CD1c-positive myeloid dendritic cell (primary cell): ENCODE results near the gene GDF2.

Experiments
- DNase-seq: peaks from one replicate; pipeline ENCODE4 v3.0.0-alpha.2; 2016; ENCODE audit errors: extremely low spot score

Gene GDF2

GRCh38 chr10:47311932-47312662 lies 10.2 kb upstream of the GDF2 start:
- peak; percentile 86 for DNase-seq

- DNase-seq, result no peak
These were observed 9.6 kb upstream of the GDF2 start for GRCh38 chr10:47312663-47312995.

- DNase-seq, result no peak
These were observed 7.8 kb upstream of the GDF2 start for GRCh38 chr10:47314416-47314970.

- DNase-seq, result no peak
These were observed 6.8 kb upstream of the GDF2 start for GRCh38 chr10:47315421-47315820.

GRCh38 chr10:47316131-47316530 lies 6.1 kb upstream of the GDF2 start:
- DNase-seq, result no peak

GRCh38 chr10:47317251-47317650 lies 5.0 kb upstream of the GDF2 start:
- DNase-seq, result no peak

GRCh38 chr10:47318706-47319105 lies 3.5 kb upstream of the GDF2 start:
- DNase-seq, result no peak

GRCh38 chr10:47319784-47320183 lies 2.5 kb upstream of the GDF2 start:
- no peak for DNase-seq

GRCh38 chr10:47320812-47321211 lies 1.4 kb upstream of the GDF2 start:
- DNase-seq, result no peak

GRCh38 chr10:47321521-47322195 lies 596 bp upstream of the GDF2 start:
- DNase-seq, result no peak

- DNase-seq, result no peak
These were observed 833 bp downstream of the GDF2 start for GRCh38 chr10:47323087-47323486.

GRCh38 chr10:47323636-47324296 lies 1.5 kb downstream of the GDF2 start:
- DNase-seq, result no peak

GRCh38 chr10:47325303-47326291 lies 3.3 kb downstream of the GDF2 start:
- DNase-seq, result no peak

GRCh38 chr10:47326306-47326926 lies 4.2 kb downstream of the GDF2 start:
- DNase-seq, result no peak

GRCh38 chr10:47326927-47327330 lies 4.7 kb downstream of the GDF2 start:
- no peak for DNase-seq

- DNase-seq, result no peak
These were observed 7.6 kb downstream of the GDF2 start for GRCh38 chr10:47329855-47330254.

- DNase-seq, result no peak
These were observed 8.1 kb downstream of the GDF2 start for GRCh38 chr10:47330366-47330765.

- DNase-seq, result no peak
These were observed 8.6 kb downstream of the GDF2 start for GRCh38 chr10:47330804-47331203.

GRCh38 chr10:47331491-47331890 lies 9.2 kb downstream of the GDF2 start:
- no peak for DNase-seq

GRCh38 chr10:47331954-47332353 lies 9.7 kb downstream of the GDF2 start:
- DNase-seq, result no peak

- no peak for DNase-seq
These were observed 10.1 kb downstream of the GDF2 start for GRCh38 chr10:47332371-47332770.
